Measurements from ENCODE around the gene SH3PXD2A.

GRCh38 chr10:103573205-103573487 is 282.2 kb downstream of the SH3PXD2A start:
- no peak for TF ChIP-seq CTCF (IDR thresholded peaks at IDR 0.05 in 4 of 5, conservative IDR thresholded peaks at IDR 0.05 in 1 of 5)
- no peak for TF ChIP-seq POLR2A (IDR thresholded peaks at IDR 0.05)

All from gastrocnemius medialis (tissue), 4 donors.